Eye (tissue), 1 donor: ENCODE results near the gene ITGA6.

ENCODE experiments used
- DNase-seq: peaks from one replicate; pipeline ENCODE4 v3.0.0-alpha.2; 2015

ITGA6 gene

DNA sequence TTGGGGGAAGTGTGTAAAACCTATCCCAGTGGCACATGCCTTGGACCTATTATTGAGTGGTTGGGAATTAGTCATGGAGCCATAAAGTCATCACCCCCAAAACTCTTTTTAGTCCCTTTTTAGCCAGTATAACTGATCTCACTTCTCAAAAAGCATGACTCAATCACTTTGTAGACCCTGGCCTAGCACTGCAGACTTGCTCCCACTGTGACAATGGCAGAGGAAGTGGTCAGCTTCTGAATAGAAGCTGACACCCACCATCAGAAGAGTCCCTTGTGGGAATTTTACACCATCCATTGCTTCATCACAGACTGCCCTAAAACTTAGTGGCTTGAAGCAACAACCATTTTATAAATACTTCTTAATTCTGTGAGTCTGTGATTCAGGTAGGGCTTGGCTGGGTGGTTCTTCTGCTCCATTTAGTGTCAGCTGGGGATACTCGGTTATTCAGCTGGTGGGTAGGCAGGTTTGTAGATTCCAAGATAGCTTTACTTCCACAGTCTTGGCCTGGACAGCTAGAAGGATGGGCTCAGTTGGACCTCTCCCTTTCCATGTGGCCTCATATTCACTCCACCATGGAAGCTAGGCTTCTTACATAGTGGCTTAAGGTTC lies 10.8 kb upstream of the ITGA6 start:
- DNase-seq = no peak

- peak; percentile 44 for DNase-seq
Measured at GRCh38 chr2:172420216-172420615, 7.2 kb upstream of the ITGA6 start.

DNA sequence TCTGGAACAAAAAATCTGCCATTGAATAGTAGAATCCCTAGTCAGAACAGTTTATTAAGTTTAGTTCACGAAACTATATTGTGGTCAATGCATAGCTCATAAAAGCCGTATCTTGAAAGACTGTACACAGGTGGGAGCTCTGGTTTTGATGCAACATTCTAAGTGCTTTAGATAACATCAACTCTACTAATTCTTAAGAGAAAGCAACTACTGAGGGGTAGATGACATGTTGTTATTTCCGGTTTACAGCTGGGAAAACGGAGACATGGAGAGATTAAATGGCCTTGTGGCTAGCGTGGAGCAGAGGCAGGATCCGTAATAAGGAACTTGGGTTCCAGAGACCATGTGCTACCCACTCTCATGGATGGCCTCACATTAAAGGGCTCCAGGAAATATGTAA lies 4.2 kb upstream of the ITGA6 start:
- DNase-seq = no peak

GRCh38 chr2:172425336-172425735 lies 2.0 kb upstream of the ITGA6 start:
- DNase-seq = no peak

GRCh38 chr2:172426635-172427255 lies 641 bp upstream of the ITGA6 start:
- DNase-seq = no peak

GRCh38 chr2:172427990-172428831 lies 825 bp downstream of the ITGA6 start:
- DNase-seq = peak; percentile 82

GRCh38 chr2:172428832-172429210 lies 1.4 kb downstream of the ITGA6 start:
- peak; percentile 78 for DNase-seq

GRCh38 chr2:172429301-172429968 lies 2.0 kb downstream of the ITGA6 start:
- DNase-seq = peak; percentile 68

DNA sequence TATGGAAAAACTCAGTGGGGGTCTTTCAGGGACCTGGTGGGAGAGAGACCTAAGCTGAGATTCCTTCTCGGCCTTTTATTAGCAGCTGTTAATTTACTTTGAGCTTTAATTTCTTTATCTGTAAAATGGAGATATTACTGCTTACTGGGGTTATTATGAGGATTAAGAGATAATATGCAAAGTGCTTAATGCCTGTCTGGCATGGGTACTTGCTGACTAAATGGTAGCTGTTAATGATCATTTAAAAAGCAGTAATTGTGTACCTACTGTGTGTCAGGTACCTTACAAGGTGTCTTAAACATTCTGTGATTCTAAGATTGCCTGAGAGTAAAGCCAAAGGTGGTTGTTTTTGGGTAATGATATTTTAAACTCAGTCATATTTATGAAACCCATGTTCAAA lies 2.6 kb downstream of the ITGA6 start:
- DNase-seq = no peak

DNA sequence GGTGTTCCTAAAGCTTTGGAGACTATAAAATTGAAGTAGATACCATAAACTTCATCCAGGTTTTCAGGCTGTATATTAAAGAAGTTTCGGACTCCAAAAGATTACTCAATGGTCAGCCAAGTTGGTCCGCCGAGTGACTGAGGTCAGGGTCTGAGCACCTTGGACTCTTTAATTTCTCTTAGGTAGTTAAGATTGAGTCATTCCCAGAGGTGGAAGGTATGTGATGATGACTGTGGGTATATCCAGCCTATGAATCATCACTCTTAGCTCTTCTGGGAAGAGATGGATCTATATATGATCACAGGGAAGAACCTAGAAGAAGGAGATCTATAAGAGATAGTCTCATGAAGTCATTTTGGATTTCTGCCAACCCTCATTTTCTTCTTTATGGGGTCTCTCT lies 3.3 kb downstream of the ITGA6 start:
- no peak for DNase-seq

DNA sequence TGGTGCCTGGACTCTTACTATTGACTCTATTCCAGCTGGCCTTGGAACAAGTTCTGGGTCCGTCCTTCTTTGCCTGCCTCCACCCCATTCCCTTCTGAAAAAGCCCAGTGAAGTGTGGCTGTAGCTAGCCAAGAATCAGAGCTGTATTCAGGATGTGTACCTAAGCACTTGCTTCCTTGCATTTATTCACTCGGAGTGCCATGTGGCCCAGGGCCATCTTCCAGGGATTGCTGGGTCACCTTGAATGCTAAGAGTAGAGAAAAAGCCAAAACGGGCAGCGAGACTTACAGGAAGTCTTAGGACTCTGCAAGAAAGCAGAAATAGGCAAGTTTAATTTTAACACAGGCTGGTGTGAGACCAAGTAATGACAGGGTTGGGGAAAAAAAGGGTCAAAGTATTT lies 4.1 kb downstream of the ITGA6 start:
- DNase-seq = no peak

DNA sequence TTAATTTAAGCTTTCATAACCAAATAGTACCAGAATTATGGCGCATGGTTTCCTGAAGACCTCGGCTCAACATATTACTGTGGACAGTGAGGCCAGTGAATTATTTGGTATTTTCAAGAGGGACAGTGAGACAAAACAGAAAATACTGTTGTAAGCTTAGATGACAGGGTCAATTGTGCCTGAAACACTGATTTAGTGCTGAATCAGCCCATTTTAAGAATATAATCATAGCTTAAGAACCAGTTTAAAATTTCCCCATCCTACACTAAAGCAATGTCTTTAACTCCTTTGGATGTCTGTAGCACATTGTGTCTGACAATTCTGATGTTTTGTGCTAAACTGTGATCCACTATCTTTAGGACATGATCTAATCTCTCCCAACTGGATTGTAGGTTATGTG lies 4.6 kb downstream of the ITGA6 start:
- DNase-seq = no peak

- DNase-seq = no peak
Measured at GRCh38 chr2:172433144-172433543, 5.8 kb downstream of the ITGA6 start.

- DNase-seq = no peak
Measured at GRCh38 chr2:172434821-172435605, 7.6 kb downstream of the ITGA6 start.

DNA sequence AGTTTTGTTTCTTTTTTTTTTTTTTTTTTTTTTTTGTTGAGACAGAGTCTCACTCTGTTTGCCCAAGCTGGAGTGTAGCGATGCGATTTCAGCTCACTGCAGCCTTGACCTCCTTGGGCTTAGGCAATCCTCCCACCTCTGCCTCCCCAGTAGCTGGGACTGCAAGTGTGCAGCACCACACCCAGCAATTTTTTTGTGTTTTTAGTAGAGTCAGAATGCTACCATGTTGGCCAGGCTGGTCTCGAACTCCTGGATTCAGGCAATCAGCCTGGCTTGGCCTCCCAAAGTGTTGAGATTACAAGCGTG lies 8.2 kb downstream of the ITGA6 start:
- no peak for DNase-seq

DNA sequence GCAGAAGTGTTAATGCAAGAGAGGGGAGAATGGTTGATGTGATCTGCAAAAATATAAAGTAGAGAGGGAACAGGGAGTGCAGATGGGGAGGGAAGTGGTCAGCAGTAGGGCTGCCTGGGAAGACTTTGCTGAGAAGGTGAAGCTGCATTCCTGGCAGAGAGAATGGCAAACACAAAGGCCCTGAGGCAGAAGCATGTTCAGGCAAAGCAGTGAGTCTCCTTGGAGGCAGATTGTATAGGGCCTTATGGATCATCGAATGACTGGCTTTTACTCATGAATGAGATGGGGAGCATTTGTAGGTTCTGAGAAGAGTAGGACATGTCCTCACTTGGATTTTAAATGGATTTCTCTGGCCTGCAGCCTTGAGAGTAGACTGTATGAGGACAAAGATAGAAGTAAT lies 9.5 kb downstream of the ITGA6 start:
- DNase-seq = no peak

GRCh38 chr2:172437419-172438341 lies 10.3 kb downstream of the ITGA6 start:
- no peak for DNase-seq

GRCh38 chr2:172438741-172439508 lies 11.5 kb downstream of the ITGA6 start:
- DNase-seq = no peak

- DNase-seq = no peak
Measured at GRCh38 chr2:172439509-172439860, 12.1 kb downstream of the ITGA6 start.

GRCh38 chr2:172439911-172440310 lies 12.5 kb downstream of the ITGA6 start:
- no peak for DNase-seq

- no peak for DNase-seq
Measured at GRCh38 chr2:172440795-172441194, 13.4 kb downstream of the ITGA6 start.
